GM19025 (cell line): ENCODE data around the gene ADNP.
"Not testable (repeated sequence)": the region's sequence is repeated elsewhere in the genome, so short reads cannot be mapped to it uniquely, and the experiment has no call there.

Experiments used
- ATAC-seq: cut with Tn5 transposase; IDR thresholded peaks from one replicate; pipeline ENCODE4 v1.9.1; 2021; ENCODE audit warnings: mild to moderate bottlenecking, low read depth, moderate library complexity; ENCODE audit not compliant: unreplicated experiment

Gene ADNP

DNA sequence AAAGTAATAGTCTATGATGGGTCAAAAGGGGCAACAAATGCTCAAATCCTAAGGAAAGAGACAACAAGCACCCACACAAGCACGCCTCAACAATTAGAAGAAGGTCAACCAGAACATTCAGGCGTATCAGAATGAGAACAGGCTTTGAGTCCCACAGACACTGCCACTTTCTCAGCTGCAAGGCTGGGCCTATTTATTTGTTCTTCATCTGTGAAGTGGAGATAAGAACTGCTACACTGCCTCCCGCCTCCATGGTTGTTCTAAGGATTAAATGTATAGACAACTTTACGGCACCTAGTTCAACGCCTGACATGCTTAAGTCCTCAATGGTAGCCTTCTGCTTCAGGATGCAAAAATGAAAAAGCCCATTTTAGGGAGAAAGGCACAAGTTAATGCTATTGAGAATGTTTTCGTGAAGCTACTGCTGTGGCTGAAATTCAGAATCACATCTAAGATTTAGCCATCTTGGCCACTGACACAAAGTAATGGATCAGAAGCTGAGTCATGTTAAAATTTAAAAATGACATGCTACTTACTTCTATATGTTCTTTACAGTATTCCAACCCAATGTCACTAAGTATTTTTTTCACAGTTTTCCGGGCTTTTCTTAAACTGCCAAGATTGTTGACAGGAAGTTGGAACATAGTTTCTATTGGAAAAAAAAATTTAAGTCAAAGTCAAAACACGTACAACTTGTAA is 27.7 kb downstream of the ADNP start:
- no peak for ATAC-seq

DNA sequence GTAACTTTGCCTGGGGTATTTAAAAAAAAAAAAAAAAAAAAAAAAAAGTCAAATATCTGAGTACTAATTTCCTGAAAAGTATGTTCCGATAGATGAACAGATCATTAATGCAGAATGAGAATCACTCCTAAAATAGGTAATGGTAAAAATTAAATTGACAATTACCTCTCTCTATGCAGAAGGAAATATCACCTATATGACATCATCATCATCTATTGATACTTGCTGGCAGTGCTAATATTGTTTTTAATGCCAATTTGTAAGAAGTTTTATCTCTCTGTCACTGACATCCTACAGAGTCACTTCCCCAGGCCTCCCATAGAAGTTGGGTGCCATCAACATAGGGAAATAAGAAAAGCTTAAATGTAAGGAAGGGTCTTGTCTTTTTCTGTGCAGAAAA is 29.9 kb downstream of the ADNP start:
- no peak for ATAC-seq

DNA sequence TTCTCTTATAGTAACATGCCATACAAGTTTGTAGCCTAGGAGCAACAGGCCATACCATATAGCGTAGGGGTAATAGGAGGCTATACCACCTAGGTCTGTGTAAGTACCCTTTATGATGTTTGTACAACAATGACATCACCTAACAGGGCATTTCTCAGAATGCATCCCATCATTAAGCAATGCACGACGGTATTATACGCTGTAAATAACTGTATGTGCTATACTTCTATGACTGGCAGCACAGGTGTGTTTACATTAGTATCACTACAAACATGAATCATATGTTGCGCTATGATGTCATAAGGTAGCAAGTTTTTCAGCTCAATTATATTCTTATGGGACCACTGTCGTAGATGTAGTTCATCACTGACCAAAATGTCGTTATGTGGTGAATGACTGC is 31.0 kb downstream of the ADNP start:
- ATAC-seq: no peak

DNA sequence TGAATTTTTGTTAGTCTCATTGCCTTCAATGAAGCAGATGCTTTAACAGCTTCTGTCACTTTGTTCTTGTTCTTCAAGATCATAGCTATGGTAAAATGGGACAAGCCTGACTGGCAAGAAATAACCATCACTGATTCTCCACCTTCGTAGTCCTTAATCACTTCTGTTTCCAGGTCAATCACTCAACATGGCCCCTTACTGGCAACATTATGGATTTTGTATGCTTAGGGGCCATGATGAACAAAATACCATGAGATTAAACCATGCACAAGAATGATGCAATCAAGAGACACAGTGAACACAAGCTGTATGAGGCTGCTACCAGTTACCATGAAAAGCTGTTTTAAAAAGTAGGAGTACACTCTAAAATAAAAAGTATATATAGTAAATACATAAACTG is 32.8 kb downstream of the ADNP start:
- no peak for ATAC-seq

DNA sequence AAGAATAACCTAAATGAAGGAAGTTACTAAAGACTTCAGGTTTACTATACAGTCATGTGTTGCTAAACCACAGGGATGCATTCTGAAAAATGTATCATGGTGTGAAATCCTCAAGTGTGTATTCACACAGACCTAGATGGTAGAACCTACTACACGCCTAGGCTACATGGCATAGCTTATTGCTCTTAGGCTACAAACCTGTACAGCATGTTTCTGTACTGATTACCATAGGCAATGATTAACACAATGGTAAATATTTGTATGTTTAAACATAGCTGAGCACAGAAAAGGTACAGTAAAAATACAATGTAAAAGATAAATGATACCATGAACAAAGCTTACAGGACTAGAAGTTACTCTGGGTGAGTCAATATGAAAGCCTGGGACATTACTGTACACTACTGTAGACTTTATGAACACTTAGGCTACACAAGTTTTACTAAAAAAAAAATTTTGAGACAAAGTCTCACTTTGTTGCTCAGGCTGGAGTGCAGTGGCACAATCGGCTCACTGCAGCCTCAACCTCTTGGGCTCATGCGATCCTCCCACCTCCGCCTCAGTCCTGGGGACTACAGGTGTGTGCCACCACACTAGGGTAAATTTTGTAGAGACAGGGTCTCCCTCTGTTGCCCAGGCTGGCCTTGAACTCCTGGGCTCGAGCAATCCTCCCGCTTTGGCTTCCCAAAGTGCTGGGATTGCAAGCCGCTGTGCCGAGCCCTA is 36.0 kb downstream of the ADNP start:
- ATAC-seq: no peak

DNA sequence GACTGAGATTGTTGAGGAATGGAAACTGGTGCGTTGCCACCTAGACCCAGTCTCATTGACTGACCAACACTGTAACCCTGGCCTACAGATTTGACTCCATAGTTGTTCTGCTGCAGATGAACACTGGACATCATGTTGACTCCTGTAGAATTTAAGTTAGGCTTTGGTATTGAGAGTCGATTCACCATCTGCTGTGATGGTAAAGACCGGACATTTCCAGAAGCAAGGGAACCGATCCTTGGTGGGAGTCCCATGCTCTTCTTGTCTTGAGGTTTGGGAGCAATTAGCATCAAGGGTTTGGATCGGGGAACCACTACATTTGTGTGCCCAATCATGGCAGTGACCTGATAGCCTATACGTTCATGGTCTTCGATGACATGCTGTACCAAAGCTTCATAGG is 37.6 kb downstream of the ADNP start:
- no peak for ATAC-seq

DNA sequence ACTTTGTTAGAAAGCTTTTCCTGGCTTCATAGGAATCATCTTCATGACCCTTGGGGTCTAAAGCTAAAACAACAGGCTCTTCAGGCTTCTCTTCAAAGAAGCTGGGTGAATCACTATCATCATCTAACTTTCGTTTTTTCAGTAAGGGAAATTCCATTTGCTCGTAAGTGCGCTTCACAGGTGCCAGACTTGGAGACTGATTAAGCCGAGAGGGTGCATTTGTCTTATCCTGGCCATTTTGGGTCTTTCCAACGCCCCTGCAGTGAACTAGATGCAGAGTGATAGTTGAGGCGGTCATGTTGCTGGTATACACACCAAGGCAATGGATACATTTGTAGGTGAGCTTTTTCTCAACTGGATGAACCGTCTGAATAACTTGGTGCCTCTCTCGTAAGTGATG is 38.8 kb downstream of the ADNP start:
- peak; percentile 48 for ATAC-seq

DNA sequence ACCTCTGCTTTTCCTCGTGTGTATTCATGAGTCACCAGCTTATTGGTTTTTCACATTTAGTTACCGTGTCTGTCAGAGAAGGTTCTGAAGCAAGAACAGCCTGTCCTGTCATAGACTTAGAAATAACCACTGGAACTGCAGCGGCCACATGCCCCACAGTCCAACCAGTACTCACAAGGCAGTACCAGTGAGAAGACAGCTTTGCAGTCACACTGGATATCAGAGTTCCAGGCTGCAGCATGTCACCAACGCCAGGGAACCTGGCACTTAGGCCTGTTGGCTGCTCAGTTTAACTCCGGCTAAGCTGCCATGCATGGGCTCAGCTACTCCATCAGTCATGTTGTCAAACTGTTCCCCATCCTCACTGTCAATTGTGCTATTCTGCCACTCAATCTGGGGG is 40.1 kb downstream of the ADNP start:
- no peak for ATAC-seq

DNA sequence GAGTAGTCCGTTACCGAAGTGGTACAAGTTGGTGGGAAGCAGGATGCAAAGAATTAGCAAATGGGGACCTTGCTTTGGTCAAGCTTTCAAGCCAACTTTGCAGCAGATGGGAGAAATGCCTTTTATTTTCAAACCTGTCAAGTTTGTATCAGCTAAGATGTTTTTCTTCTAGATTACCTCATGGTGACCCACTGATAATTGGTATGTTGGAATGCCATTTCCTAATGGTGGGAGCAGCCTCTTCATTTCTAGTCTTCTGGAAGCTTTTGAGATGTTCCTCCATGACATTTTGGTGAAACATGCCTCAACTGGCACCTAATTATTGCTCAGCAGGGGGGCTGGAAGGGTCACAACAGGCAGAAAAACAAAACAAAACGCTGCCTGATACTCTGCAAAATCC is 43.7 kb downstream of the ADNP start:
- no peak for ATAC-seq

DNA sequence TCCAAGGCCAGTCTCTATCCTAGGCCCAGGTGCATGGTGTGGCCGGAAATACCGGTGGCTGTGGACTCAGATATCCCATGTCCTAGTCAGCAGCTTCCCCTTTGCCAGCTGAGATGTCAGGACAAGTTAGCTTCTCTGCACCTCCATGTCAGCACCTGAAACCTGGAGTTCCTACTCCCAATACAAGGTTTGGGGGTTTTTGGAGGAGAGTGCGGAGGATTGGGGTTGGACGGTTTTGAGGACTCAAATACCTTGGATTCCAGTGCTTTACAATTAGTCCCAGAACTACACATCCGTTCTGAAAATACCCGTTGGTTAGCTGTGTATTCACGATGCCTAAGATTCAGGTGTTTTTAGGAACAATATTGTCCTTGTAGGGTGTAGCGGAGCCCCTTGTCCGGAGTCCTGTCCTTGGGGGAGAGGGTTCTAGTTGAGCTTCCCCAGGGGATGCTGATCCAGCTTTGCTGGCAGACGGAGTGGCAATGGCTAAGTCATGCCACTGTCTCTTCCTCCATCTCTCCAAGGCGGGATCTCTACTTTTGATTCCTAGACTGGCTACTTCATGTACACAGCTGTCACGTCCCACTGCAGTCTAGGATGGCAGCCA is 45.0 kb downstream of the ADNP start:
- no peak for ATAC-seq

DNA sequence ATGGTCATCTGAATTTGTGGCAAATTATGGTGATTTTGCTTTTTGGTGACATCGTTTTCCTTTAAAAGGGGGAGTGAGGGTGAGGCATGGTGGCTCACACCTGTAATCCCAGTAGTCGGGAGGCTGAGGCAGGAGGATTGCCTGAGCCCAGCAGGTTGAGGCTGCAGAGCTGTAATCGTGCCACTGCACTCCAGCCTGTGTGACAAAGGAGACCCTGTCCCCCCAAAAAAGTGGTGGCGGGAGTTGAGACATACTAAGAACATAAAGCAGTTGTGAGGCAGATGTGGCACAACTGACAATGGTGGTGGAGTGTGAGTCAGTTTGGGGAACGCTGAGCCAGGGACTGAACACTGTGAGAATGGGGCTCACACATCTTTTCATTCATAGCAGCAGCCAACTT is 45.5 kb downstream of the ADNP start:
- ATAC-seq: no peak

DNA sequence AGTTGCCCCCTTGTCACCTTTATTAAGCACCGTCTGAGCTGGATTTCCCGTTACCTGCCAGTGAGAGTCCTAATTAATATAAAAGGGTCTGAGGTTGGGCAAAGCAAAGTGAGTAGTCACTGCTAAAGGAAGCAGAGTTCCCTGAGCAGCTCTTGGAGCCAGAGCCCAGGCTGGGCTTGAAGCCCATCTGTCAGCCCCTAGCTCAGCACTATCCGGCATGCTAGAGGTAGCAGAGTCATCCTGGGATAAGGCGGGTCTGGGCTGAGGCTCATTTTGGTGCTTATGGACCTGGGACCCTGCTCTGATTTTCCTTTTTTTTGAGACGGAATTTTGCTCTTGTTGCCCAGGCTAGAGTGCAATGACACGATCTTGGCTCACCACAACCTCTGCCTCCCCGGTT is 46.2 kb downstream of the ADNP start:
- no peak for ATAC-seq

DNA sequence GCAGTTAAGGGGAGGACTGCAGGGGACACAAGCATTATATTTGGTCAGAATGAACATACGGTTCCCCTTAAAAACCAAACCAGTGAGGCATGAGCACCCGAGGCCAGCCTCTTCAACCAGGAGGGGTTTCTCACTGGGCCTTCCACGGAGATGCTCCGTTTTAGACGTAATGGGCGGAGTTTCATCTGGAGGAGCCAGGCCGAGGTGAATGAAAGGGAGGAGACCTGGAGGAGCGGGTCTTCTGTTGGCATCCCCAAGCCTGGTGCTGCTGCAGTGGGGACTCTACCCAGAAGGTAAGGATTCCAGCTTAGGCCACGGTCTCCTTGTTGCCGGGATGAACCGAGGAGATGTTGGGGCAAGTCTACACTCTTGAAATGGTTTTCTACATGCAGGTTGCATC is 47.4 kb downstream of the ADNP start:
- no peak for ATAC-seq

DNA sequence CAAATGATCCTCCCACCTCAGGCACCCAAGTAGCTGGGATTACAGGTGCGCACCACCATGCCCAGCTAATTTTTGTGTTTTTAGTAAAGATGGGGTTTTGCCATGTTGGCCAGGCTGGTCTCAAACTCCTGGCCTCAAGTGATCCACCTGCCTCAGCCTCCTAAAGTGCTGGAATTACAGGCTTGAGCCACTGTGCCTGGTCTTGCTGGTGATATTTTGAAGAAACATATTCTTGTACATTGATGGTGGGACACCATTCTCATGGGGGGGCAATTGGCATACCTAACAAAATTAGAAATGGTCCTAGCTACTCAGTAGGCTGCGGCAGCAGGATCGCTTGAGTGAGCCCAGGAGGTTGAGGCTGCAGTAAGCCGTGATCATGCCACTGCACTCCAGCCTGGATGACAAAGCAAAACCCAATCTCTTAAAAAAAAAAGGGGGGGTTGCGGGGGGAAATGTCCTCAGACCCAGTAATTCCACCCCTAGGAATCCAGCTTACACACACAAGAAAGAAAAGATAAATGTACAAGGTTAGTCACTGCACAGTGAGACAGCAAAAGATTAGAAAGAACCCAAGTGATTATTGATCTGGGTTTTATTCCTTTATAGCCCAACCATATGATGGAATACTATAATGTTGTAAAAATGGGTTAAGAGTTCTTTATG is 49.3 kb downstream of the ADNP start:
- not testable (repeated sequence) for ATAC-seq

DNA sequence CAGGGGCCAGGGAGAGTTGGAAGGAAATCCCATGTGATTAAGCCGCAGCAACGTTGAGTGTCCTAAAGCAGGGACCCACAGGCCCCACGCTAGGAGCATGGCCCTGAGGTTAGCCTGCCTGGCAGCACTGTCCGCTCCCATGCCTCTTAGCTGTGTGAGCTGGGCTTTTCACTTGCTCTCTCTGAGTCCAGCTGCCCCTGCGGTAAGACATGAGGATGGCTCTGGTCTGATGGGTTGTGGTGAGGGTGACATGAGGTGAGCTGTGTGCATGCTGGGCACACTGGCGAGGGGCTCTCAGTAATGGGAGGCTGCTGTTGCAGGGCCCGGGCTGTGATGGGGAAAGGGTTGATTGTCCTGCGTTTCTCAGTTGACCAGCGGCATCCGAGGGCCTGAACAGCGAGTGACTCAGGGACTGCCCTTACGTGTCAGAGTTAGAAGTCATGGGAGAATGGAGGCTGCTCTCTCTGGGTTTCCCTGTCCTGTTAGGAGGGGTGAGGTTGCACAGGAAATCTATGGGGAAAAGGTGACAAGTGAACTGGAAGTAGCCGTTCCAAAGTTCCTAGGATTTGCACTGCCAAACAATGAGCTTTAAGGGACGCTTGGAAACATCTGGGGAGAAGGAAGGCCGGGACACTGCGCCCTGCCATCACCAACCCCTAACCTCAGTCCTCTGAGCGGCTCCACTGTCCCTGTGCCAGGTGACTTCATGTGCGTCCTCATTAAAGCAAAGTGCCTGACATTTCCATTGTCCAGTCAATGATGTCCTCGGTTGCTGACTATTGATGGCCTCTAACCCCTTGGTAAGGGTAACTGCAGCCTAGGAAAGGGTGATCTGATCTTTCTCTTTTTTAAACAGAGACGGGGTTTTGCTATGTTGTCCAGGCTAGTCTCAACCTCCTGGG is 51.3 kb downstream of the ADNP start:
- no peak for ATAC-seq

DNA sequence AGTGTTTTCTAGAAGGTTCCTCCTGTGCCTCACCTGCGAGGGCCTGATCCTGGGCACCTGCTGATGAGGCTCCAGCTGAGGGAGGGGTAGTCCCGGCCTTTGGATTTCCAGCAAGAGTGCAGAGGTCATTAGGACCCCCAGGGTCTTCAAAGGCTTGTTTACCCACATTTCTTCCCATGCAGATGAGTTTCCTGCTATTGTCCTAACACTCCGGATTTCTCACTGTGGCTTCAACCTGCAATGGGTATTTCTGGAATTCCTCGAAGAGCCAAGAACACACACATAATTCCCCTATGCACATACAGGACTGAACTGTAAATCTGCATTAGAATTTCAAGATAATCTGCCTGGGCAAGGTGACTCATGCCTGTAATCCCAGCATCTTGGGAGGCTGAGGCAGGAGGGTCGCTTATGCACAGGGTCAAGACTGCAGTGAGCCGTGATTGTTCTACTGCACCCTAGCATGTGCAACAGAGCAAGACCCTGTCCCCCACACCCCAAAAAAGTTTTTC is 53.9 kb downstream of the ADNP start:
- ATAC-seq: no peak

DNA sequence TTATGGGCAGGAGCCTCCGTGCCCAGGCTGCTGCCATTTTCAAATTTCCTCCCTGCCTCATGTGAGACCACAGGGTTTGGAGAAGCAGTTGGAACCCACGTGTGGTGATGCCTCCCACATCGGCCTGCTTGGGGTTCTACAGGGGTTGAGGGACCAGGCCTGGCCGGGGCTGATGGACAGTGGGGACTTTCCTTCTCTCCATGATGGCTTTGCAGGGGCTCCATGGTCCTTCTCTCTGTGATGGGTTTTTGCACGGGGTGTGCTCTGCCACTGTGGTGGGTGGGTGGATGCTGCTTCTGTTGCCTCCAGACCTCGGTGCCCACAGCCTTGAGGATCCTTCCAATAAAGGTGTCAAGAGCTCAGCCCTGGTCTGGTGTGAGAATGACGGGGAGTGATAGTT is 54.4 kb downstream of the ADNP start:
- no peak for ATAC-seq

DNA sequence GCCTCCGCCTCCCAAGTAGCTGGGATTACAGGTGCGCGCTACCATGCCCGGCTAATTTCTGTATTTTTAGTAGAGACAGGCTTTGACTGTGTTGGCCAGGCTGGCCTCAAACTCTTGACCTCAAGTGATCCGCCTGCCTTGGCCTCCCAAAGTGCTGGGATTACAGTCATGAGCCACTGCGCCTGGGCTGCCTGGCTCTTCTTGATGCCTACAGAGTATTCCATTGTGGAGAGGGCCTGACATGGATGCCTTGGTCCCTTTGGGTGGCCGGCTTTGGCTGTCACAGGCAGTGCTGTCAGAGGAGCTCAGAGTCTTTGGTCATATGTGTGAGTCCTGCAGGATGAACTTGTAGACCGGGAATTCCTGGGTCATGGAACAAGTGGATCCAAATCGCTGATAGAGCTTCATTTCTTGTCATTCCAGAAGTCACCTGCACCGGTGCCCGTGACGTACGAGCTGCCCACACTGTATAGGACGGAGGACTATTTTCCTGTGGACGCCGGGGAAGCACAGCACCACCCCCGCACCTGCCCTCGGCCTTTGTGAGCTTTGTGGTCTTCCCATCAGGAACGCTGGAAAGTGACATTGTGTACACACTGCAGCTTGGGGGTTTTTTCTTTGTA is 55.1 kb downstream of the ADNP start:
- ATAC-seq: no peak

DNA sequence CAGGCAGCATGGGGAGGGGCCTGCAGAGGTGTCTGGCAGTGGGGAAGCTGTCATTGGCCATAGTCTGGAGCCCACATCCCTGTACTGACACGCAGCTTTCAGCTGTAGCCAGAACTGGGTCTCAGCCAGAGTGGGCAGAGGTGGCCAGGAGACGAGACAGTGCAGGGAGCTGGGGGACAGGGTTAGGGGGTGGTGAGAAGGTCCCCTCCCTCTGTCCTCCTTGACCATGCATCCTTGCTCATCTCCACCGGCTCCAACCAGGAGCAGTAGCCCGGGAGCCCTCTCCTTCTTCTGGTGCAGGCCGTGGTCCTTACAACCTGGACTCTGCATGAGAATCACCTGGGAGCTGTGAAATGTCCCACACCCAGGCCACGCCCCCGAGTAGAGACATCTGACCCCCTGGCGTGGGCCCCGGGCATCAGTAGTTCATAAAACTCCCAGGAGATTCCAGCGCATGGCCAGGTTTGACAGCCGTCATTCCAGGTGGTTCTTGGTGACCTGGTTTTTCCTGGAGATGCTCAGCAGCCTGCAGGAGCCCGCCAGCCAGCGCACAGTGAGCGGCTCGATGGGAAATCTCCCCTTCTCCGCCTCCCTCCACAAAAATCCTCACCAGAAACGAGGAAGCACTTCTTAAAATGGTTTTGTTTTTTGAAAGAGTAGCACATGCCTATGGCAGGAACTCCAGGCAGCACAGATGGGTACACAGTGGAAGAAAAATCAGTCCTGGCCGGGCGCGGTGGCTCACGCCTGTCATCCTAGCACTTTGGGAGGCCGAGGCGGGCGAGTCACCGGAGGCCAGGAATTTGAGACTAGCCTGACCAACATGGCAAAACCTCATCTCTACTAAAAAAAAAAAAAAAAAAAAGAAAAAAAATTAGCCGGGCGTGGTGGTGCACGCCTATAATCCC is 56.2 kb downstream of the ADNP start:
- ATAC-seq: no peak
